Lower leg skin (tissue), 4 donors: ENCODE measurements around the gene CCK. TPM values are rescaled to one million over a fixed set of nuclear protein-coding genes. Genes with fewer than 3 reads are reported as not detected.

Experiments used
- DNase-seq, 2 donors: peaks; one replicate each; pipeline ENCODE4 v3.0.0-alpha.2; 2019; ENCODE audit warnings: low spot score in 2 of 2
- H3K4me3 ChIP-seq: fragments of 200-600 bp; sonication (generic); 2 replicates; pipeline ENCODE4 v1.5.1; 2017; ENCODE audit warnings: mild to moderate bottlenecking, low read depth; ENCODE audit not compliant: poor library complexity, severe bottlenecking
- CTCF ChIP-seq, 3 donors: fragments of 450-650 bp; IDR thresholded peaks; one replicate each; pipeline ENCODE4 v1.5.1; 2016; ENCODE audit warnings: antibody characterized with exemption in 3 of 3, mild to moderate bottlenecking in 3 of 3, moderate library complexity in 2 of 3
- POLR2A ChIP-seq, 2 donors: fragments of 450-650 bp; IDR thresholded peaks; one replicate each; pipeline ENCODE4 v1.6.1; 2016 to 2017; ENCODE audit warnings: antibody characterized with exemption in 2 of 2, mild to moderate bottlenecking in 1 of 2, moderate library complexity in 1 of 2
- WGBS, 2 donors: methylation state at CpG; one replicate each; pipeline ENCODE4 v1.1.5; 2018; 5-methylcytosine and 5-hydroxymethylcytosine counted together
- intact Hi-C: fragments of 100-400 bp; cut with DNase I; formaldehyde crosslinking; loops from one replicate; pipeline ENCODE4 v1.15.0; 2023; ENCODE audit warnings: low total_unique reads
- total RNA-seq, 4 donors: library from RNA; depleted of rRNA; stranded (reverse); fragments of >200 nt; gene quantifications; one replicate each; pipeline ENCODE4 v1.1.0, GENCODE V29; 2016

CCK gene
- under 1 TPM in 1 of 4 donors, not detected in 3; 0.91 TPM for total RNA-seq

GRCh38 chr3:42266085-42266484 lies at the start of gene CCK:
CCK (minus strand) TSS chr3:42266185; CDS start chr3:42263630, 2,555 bp downstream.
- DNase-seq, result no peak
- 36% methylated on average over 16 of the region's 16 CpGs for WGBS, 2 donors
- H3K4me3 ChIP-seq, result no peak within 1 kb of the TSS
- TF ChIP-seq POLR2A (IDR thresholded peaks at IDR 0.05), result no peak
- no peak for TF ChIP-seq CTCF (IDR thresholded peaks at IDR 0.05)
- intact Hi-C loops, result no loop called here

GRCh38 chr3:42314411-42314810 lies 48.4 kb upstream of the CCK start:
- intact Hi-C loops, result no loop called here
- no peak overlapping the region for H3K4me3 ChIP-seq
- WGBS, 2 donors, result 54 to 60% methylated on average over 2 of the region's 2 CpGs
- DNase-seq, result no peak
- TF ChIP-seq POLR2A (IDR thresholded peaks at IDR 0.05) (no peak), CTCF (IDR thresholded peaks at IDR 0.05) (no peak)

- TF ChIP-seq CTCF (IDR thresholded peaks at IDR 0.05), result no peak
- TF ChIP-seq POLR2A (IDR thresholded peaks at IDR 0.05), result no peak
These were observed 42.7 kb upstream of the CCK start for GRCh38 chr3:42308651-42309050.

GRCh38 chr3:42306499-42306898 lies 40.5 kb upstream of the CCK start:
- TF ChIP-seq POLR2A (IDR thresholded peaks at IDR 0.05), result no peak
- no peak for TF ChIP-seq CTCF (IDR thresholded peaks at IDR 0.05)
- intact Hi-C loops, result no loop called here
- no peak for DNase-seq
- WGBS, 2 donors, result 69 to 83% methylated on average over 2 of the region's 2 CpGs
- H3K4me3 ChIP-seq, result no peak overlapping the region

More at GRCh38 chr3:42308651-42309050, 42.7 kb upstream of the CCK start:
- intact Hi-C loops, result no loop called here
- no peak for DNase-seq
- WGBS, 2 donors, result 22 to 55% methylated on average over 1 of the region's 1 CpG
- H3K4me3 ChIP-seq, result no peak overlapping the region

- intact Hi-C loops, result no loop called here
- 48 to 61% methylated on average over 3 of the region's 3 CpGs for WGBS, 2 donors
- TF ChIP-seq POLR2A (IDR thresholded peaks at IDR 0.05) (no peak), CTCF (IDR thresholded peaks at IDR 0.05) (no peak)
- H3K4me3 ChIP-seq, result no peak overlapping the region
- no peak for DNase-seq
These were observed 37.1 kb upstream of the CCK start for GRCh38 chr3:42302924-42303634.
